IPS-11a (cell line): ENCODE data around the gene NEURL4.

Experiments
- H3K4me3 ChIP-seq: one replicate; pipeline ENCODE4 v1.5.1; 2013; ENCODE audit warnings: low read depth, low read length, control low read depth

Gene NEURL4

GRCh38 chr17:7281074-7281952 lies 47.8 kb downstream of the NEURL4 start, which contains the start of gene SLC2A4:
TSS of gene SLC2A4 (plus strand) at chr17:7281718. CDS start at chr17:7281935, 217 bp downstream.
- peak within 1 kb of the TSS; percentile 63 for H3K4me3 ChIP-seq

- peak overlapping the region; percentile 30 for H3K4me3 ChIP-seq
These were observed 48.5 kb downstream of the NEURL4 start for GRCh38 chr17:7280519-7281073.

GRCh38 chr17:7279448-7279847 lies 49.7 kb downstream of the NEURL4 start:
- no peak overlapping the region for H3K4me3 ChIP-seq

GRCh38 chr17:7266784-7267183 lies 62.4 kb downstream of the NEURL4 start:
- no peak overlapping the region for H3K4me3 ChIP-seq
